Fibroblast of pulmonary artery (primary cell): ENCODE data around the gene SCD5.
A peak's percentile ranks its signal among the peaks of the same experiment; 100 is the strongest.

ENCODE experiments used
- DNase-seq: peaks from one replicate; pipeline ENCODE4 v3.0.0-alpha.2; 2010; ENCODE audit warnings: low read depth
- H3K4me3 ChIP-seq: replicated peaks from 2 replicates; pipeline ENCODE4 v1.5.1; 2011; ENCODE audit warnings: low read depth, mild to moderate bottlenecking, control low read depth, low read length, moderate library complexity
- TF ChIP-seq, protein P1 (sequence below): IDR thresholded peaks from 2 replicates; pipeline ENCODE4 v1.5.1; 2011; ENCODE audit warnings: mild to moderate bottlenecking, control low read depth, low read length, inconsistent platforms; ENCODE audit errors: missing control alignments

The SCD5 gene

GRCh38 chr4:82797040-82797404 is 1.6 kb downstream of the SCD5 start:
- no peak for DNase-seq
- TF ChIP-seq, protein P1, sequence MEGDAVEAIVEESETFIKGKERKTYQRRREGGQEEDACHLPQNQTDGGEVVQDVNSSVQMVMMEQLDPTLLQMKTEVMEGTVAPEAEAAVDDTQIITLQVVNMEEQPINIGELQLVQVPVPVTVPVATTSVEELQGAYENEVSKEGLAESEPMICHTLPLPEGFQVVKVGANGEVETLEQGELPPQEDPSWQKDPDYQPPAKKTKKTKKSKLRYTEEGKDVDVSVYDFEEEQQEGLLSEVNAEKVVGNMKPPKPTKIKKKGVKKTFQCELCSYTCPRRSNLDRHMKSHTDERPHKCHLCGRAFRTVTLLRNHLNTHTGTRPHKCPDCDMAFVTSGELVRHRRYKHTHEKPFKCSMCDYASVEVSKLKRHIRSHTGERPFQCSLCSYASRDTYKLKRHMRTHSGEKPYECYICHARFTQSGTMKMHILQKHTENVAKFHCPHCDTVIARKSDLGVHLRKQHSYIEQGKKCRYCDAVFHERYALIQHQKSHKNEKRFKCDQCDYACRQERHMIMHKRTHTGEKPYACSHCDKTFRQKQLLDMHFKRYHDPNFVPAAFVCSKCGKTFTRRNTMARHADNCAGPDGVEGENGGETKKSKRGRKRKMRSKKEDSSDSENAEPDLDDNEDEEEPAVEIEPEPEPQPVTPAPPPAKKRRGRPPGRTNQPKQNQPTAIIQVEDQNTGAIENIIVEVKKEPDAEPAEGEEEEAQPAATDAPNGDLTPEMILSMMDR: no peak
- H3K4me3 ChIP-seq: peak overlapping the region; percentile 76

DNA sequence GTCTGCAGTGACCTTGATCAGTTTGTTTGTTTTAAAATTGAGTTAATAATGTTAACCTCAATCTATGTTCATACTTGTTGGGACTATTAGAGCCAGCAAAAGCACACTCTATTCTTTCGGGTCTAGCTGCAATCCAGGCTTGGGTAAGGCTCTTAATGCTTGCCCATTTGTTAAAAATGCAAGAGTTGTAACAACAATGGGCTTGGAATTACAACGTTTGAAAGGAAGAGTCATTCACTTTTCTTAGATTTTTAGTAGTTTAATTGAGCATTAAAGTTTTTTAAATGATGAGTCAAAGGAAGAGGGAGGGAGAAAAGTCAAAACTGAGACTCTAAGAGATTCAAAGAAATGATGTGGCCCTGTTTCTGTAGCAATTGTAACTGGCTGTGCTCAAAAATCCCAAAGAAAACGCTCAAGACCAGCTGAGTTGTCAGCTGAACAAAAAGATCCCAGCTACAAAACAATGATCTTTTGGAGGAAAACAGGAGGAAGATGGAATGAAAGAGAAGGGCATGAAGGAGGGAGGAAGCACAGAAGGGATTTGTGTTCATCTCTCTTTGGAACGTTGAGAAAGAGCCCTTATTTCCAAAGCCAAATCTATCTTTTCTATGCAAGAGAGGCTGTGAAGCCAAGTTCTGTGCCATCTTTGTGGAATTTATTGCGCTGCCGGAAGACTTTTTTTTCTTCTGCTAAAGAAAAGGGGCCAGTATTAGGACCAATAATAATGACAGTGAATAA is 5.5 kb downstream of the SCD5 start:
- TF ChIP-seq, protein P1: no peak
- H3K4me3 ChIP-seq: no peak overlapping the region
- no peak for DNase-seq

GRCh38 chr4:82791179-82791578 is 7.4 kb downstream of the SCD5 start:
- DNase-seq: no peak
- TF ChIP-seq, protein P1: no peak
- H3K4me3 ChIP-seq: no peak overlapping the region

GRCh38 chr4:82790060-82790660 is 8.4 kb downstream of the SCD5 start:
- no peak overlapping the region for H3K4me3 ChIP-seq
- DNase-seq: no peak
- TF ChIP-seq, protein P1: no peak

DNA sequence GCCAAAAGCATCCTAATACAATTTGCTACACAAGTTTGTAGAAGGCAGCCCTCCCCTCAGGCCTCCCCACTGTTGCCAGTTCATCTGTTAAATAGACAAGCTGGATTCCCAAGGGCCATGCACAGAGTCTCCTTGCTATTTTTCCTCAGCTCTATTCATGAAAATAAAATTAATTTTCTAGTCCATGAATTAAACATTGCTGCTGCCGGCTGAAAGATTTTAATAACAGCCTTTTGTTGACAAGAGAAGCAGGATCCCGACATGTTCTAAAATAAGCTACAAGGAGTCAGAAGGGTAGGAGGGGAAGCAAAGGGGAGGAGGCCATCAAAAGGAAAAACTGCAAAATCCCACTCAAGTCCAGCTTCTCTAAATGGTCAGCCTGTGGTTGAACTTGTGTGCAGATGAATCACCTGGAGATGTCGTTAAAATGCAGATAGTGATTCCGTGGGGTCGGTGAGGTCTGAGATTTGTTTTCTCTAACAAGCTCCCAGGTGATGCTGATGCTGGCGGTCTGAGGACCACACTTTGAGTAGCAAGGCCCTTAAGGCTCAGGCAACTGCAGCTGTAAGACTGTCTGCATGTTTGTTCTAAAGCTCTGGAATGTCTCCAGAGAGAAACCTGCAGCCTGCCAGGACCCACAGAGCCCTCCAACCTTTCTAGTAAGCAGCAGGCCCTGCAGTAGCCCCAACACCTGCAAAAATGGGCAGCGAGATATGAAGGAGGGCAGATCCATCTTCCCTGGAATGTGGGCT is 9.4 kb downstream of the SCD5 start:
- no peak for DNase-seq
- TF ChIP-seq, protein P1: no peak
- no peak overlapping the region for H3K4me3 ChIP-seq

DNA sequence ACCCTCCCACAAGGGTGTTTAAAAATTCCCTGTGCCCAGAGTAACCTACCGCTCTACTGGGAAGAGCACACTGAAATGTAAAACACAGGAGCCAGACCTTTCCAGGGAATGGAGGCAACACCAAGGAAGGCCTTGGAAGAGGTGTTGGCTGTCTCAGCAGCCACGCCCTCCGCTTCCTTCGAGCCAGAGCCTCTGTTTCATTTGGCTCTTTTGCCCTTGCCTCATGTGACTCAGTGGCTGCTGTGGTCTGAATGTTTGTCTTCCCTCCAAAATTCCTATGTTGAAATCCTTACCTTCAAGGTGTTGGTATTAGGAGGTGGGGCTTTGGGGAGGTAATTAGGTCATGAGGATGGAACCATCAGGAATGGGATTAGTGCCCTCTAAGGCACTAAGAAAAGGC is 11.3 kb downstream of the SCD5 start:
- no peak overlapping the region for H3K4me3 ChIP-seq

More for the DNA sequence above, 11.3 kb downstream of the SCD5 start:
- TF ChIP-seq, protein P1: no peak
- no peak for DNase-seq
